ENCODE measurements around the gene SLFN12L.

The SLFN12L gene

GRCh38 chr17:35428229-35428628 lies 109.2 kb downstream of the SLFN12L start:
- no peak for FAIRE-seq

GRCh38 chr17:35423761-35424160 lies 113.7 kb downstream of the SLFN12L start:
- FAIRE-seq, result no peak
